Ovary (tissue), 9 donors: Measurements from ENCODE around the gene SDK1. TPM values are rescaled to one million over a fixed set of nuclear protein-coding genes. Genes with fewer than 3 reads are reported as not detected.
"Not testable (repeated sequence)": the region's sequence is repeated elsewhere in the genome, so short reads cannot be mapped to it uniquely, and the experiment has no call there.

Experiments used
- DNase-seq, 5 donors: peaks; one replicate each; pipeline ENCODE4 v3.0.0-alpha.2; 2019 to 2020
- H3K27ac ChIP-seq, 2 donors: fragments of 200-600 bp; one replicate each; pipeline versions ENCODE4 v1.5.1 to v1.8.0; 2019 to 2022
- H3K27me3 ChIP-seq: fragments of 200-600 bp; one replicate; pipeline ENCODE4 v1.8.0; 2022
- H3K36me3 ChIP-seq: fragments of 200-600 bp; sonication (generic); one replicate; pipeline ENCODE4 v1.5.1; 2019
- H3K4me1 ChIP-seq: one replicate; pipeline ENCODE4 v1.8.1; 2013; ENCODE audit warnings: mild to moderate bottlenecking, moderate library complexity; ENCODE audit not compliant: insufficient read depth
- H3K4me3 ChIP-seq: fragments of 200-600 bp; sonication (generic); one replicate; pipeline ENCODE4 v1.5.1; 2017
- H3K9me3 ChIP-seq, 2 donors: fragments of 200-600 bp in 1 of 2; sonication (generic) in 1 of 2; one replicate each; pipeline versions ENCODE4 v1.5.1 to v1.8.1; 2013 to 2019; ENCODE audit warnings: mild to moderate bottlenecking in 1 of 2, moderate library complexity in 1 of 2
- EP300 ChIP-seq: sonication (generic); formaldehyde crosslinking; IDR thresholded peaks from one replicate; pipeline ENCODE4 v1.6.1; 2017; ENCODE audit warnings: antibody characterized with exemption
- POLR2A ChIP-seq: fragments of 450-650 bp; IDR thresholded peaks from one replicate; pipeline ENCODE4 v1.6.1; 2017; ENCODE audit warnings: antibody characterized with exemption, mild to moderate bottlenecking, moderate library complexity
- WGBS, 3 donors: extraction: QIAGEN DNeasy Blood & Tissue Kit in 1 of 3; methylation state at CpG; one replicate each; pipeline versions ENCODE4 v1.1.5 to v1.1.7; 2013 to 2017; 5-methylcytosine and 5-hydroxymethylcytosine counted together
- intact Hi-C, 4 donors: fragments of 100-400 bp; cut with DNase I; formaldehyde crosslinking; loops; one replicate each; pipeline versions ENCODE4 v1.11.0 to v1.15.1; 2022 to 2023
- polyA plus RNA-seq, 2 donors: library from polyadenylated mRNA; stranded (reverse); fragments of 200-250 nt in 1 of 2; fragments of 350-450 nt in 1 of 2; fragmentation: Illumina TruSeq in 1 of 2; extraction: RNeasy Lipid Tissue Mini Kit (QIAGEN cat#74804) in 1 of 2; gene quantifications; one replicate each; pipeline ENCODE4 v1.2.3, GENCODE V29; 2013 to 2014
- total RNA-seq, 7 donors: library from RNA; depleted of rRNA in 2 of 7; stranded (reverse); fragments of >200 nt in 2 of 7; fragmentation: NEBNext Ultra II Directional in 3 of 7; extraction: Animal tissue kit (Norgen Biotek cat#: 25700) in 3 of 7; gene quantifications; one replicate each; pipeline versions ENCODE4 v1.1.0 to v1.2.4, GENCODE V29; 2016 to 2023
- TF ChIP-seq, protein P1 (sequence below), 3 donors: fragments of 450-650 bp in 2 of 3; fragments of 200-600 bp in 1 of 3; IDR thresholded peaks; one replicate each; pipeline versions ENCODE4 v1.5.1 to v1.8.0; 2016 to 2022; ENCODE audit warnings: antibody characterized with exemption in 3 of 3, mild to moderate bottlenecking in 1 of 3
- donor health status: DM: no; HTN: no; CAD: no; lungs with moderate emphysema.
- donor health status: DM: no; HTN: no; CAD: no.
- donor health status: Bipolar disorder and iron deficiency.
- donor health status: DM: yes; HTN: yes; CAD: no.
- donor health status: DM: no; HTN: no; CAD: no.
- donor health status: DM: yes; HTN: yes; CAD: no.

Gene SDK1
- total and polyA plus RNA-seq, 9 donors, result 1.2 to 13.3 (median 4.4) TPM

DNA sequence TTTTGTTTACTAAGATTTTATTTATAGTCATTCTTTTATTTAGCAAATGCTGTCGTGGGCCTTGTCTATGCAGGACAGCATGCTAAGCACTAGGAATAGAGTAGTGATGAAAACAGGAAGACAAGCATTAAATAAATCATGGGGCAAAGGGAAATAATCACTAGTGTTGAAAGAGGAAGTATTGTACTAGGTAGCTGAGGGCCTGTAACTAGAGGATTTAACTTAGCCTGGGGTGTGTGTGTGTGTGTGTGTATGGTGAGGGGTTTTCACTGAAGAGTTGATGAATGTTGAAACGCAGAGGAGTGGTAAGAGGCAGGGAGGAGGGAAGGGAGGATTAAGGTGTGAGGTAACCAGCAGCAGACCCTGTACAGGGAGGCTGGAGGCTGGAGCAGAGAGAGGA, 446.4 kb downstream of the SDK1 start:
- H3K4me3 ChIP-seq, result no peak overlapping the region
- H3K4me1 ChIP-seq, result no peaks in the 10 kb centered on the region
- intact Hi-C loops, result no loop called here
- H3K36me3 ChIP-seq, result no peaks in the 10 kb centered on the region
- H3K9me3 ChIP-seq, result no peaks in the 10 kb centered on the region
- H3K27ac ChIP-seq, result no peak overlapping the region
- DNase-seq, result no peak
- no peak for TF ChIP-seq POLR2A
- TF ChIP-seq, protein P1, sequence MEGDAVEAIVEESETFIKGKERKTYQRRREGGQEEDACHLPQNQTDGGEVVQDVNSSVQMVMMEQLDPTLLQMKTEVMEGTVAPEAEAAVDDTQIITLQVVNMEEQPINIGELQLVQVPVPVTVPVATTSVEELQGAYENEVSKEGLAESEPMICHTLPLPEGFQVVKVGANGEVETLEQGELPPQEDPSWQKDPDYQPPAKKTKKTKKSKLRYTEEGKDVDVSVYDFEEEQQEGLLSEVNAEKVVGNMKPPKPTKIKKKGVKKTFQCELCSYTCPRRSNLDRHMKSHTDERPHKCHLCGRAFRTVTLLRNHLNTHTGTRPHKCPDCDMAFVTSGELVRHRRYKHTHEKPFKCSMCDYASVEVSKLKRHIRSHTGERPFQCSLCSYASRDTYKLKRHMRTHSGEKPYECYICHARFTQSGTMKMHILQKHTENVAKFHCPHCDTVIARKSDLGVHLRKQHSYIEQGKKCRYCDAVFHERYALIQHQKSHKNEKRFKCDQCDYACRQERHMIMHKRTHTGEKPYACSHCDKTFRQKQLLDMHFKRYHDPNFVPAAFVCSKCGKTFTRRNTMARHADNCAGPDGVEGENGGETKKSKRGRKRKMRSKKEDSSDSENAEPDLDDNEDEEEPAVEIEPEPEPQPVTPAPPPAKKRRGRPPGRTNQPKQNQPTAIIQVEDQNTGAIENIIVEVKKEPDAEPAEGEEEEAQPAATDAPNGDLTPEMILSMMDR (IDR thresholded peaks at IDR 0.05), result no peak
- no peak for TF ChIP-seq EP300
- WGBS, 3 donors, result 65 to 68% (median 68%) methylated on average over 2 of the region's 2 CpGs
- no peaks in the 10 kb centered on the region for H3K27me3 ChIP-seq

DNA sequence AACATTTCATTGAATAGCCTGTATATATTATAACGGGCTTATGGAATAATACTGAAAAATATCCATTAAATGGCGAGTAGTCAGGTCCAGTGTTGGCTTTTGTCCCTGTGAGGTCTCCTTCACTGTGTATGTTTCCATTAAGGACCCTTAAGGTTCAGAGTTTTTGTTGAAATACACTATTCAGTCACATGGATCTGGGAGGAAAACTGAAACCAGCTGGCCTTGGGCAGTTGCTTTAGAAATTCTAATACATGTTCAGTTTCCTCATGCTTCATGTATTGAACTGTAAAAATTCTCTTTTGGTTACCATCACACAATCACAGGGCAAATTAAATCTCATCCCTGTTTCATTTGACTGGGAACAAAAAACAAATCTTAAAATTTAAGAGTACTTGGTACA, 447.3 kb downstream of the SDK1 start:
- Histone ChIP-seq H3K36me3 (no peaks in the 10 kb centered on the region), H3K27ac (no peak overlapping the region), H3K9me3 (no peaks in the 10 kb centered on the region), H3K4me3 (no peak overlapping the region), H3K4me1 (no peaks in the 10 kb centered on the region), H3K27me3 (no peaks in the 10 kb centered on the region)
- DNase-seq, result no peak
- intact Hi-C loops, result no loop called here
- 68 to 82% (median 69%) methylated on average over 2 of the region's 2 CpGs for WGBS, 3 donors
- TF ChIP-seq, protein P1 (IDR thresholded peaks at IDR 0.05), result no peak
- TF ChIP-seq EP300 (no peak), POLR2A (no peak)

DNA sequence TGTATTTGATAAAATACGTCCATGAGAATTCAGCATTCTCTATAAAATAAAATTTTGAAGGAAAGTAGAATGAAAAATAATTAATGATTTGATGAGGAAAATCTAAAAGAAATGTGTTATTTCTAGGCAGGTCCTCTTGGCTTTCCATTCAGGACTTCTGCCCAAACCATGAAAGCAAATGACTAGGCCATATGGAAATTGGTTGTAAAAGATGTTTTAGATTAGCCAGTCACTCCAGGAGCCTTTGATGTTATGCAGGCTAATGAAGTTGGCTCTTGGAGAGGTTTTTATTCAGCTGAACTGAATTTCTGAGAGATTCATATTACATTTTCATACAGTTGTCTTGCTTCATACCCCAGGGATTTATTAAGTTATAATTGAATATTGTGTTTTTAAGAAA, 452.8 kb downstream of the SDK1 start:
- Histone ChIP-seq H3K36me3 (no peaks in the 10 kb centered on the region), H3K4me3 (no peak overlapping the region), H3K27ac (no peak overlapping the region), H3K4me1 (no peaks in the 10 kb centered on the region), H3K9me3 (no peaks in the 10 kb centered on the region), H3K27me3 (no peaks in the 10 kb centered on the region)
- no peak for DNase-seq
- TF ChIP-seq EP300 (no peak), POLR2A (no peak)
- TF ChIP-seq, protein P1 (IDR thresholded peaks at IDR 0.05), result no peak
- intact Hi-C loops, result no loop called here
- WGBS, 3 donors, result 84 to 99% (median 92%) methylated on average over 1 of the region's 1 CpG

DNA sequence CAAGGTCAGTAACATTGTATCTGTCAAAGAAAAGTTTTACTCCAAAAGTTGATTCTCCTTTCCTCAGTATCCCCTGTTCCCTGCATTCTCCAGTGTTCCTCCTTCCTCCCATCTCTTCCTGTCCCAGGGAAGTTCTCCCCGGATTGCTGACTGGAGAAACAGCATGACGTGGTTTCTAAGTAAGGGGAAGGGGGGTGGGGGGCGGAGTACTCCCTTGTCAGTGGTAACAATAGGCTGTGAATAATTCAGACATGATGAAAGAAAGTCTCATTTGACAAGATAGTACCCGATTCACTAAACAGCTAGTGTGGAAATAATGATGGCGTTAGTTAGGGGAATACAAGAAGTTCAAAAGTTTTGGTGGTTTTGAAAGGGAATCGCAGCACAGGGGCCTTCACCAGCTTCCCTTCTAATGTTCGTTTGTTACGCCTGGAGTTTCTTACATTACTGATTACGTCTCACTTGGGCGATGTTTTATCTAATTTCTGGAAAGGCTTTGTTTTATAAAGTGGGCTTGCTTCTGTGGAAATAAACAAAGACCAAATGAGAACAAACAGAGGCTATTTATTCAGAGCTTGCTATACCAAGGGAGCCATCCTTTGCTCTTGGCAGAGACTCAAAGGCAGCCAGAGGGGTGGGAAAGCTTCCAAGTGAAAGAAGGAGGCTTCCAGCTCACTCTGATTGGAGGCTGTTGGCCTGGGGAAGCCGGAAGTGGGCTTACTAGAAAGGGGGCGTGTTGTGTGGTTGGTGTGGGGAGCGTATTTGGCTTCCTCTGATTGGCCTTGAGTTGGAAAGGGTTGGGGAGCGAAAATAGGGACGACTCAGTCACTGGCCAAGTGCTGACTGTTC, 453.7 kb downstream of the SDK1 start:
- intact Hi-C loops, result no loop called here
- H3K4me3 ChIP-seq, result no peak overlapping the region
- DNase-seq, result peak in 2 of 5 donors; percentile 25 to 28

DNA sequence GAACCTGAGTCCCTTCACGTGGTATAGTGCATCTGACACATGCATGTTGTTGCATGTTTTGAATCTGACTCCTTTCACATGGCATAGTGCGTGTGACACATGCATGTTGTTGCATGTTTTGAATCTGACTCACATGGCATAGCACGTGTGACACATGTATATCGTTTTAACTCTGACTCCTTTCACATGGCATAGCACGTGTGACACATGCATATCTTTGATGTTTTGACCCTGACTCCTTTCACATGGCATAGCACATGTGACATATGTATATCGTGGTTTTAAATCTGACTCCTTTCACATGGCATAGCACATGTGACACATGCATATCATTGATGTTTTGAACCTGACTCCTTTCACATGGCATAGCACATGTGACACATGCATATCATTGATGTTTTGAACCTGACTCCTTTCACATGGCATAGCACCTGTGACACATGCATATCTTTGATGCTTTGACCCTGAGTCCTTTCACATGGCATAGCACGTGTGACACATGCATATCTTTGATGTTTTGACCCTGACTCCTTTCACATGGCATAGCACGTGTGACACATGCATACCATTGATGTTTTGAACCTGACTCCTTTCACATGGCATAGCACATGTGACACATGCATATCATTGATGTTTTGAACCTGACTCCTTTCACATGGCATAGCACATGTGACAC, 454.9 kb downstream of the SDK1 start:
- H3K27me3 ChIP-seq, H3K4me3 ChIP-seq, DNase-seq, H3K36me3 ChIP-seq, H3K4me1 ChIP-seq, H3K9me3 ChIP-seq, H3K27ac ChIP-seq, intact Hi-C loops: not testable (repeated sequence)
- WGBS, 3 donors, result 90 to 92% (median 91%) methylated on average over 8 of the region's 8 CpGs

More for the DNA sequence above, 453.7 kb downstream of the SDK1 start:
- TF ChIP-seq EP300 (no peak), POLR2A (no peak)
- TF ChIP-seq, protein P1 (IDR thresholded peaks at IDR 0.05), result no peak
- Histone ChIP-seq H3K9me3 (no peaks in the 10 kb centered on the region), H3K27me3 (no peaks in the 10 kb centered on the region), H3K36me3 (no peaks in the 10 kb centered on the region), H3K27ac (no peak overlapping the region), H3K4me1 (no peaks in the 10 kb centered on the region)
- WGBS, 3 donors, result 36 to 54% (median 48%) methylated on average over 15 of the region's 15 CpGs
